HG03097 (cell line): ENCODE results near the gene FCN3.
"Not testable (repeated sequence)": the region's sequence is repeated elsewhere in the genome, so short reads cannot be mapped to it uniquely, and the experiment has no call there.

Experiments
- ATAC-seq: cut with Tn5 transposase; IDR thresholded peaks from one replicate; pipeline ENCODE4 v1.9.1; 2021; ENCODE audit not compliant: unreplicated experiment, low FRiP score

FCN3 gene

GRCh38 chr1:27400082-27400962, 25.7 kb upstream of the FCN3 start:
- no peak for ATAC-seq

- ATAC-seq: no peak
Observed at GRCh38 chr1:27399251-27400025, 24.8 kb upstream of the FCN3 start.

- no peak for ATAC-seq
Observed at GRCh38 chr1:27398405-27399149, 24.0 kb upstream of the FCN3 start.

- ATAC-seq: no peak
Observed at GRCh38 chr1:27397749-27398148, 23.1 kb upstream of the FCN3 start.

GRCh38 chr1:27397110-27397509, 22.5 kb upstream of the FCN3 start:
- ATAC-seq: no peak

GRCh38 chr1:27395441-27396195, 21.0 kb upstream of the FCN3 start:
- peak; percentile 39 for ATAC-seq

- ATAC-seq: no peak
Observed at GRCh38 chr1:27394925-27395324, 20.3 kb upstream of the FCN3 start.

- no peak for ATAC-seq
Observed at GRCh38 chr1:27394282-27394658, 19.6 kb upstream of the FCN3 start.

- no peak for ATAC-seq
Observed at GRCh38 chr1:27393641-27394281, 19.1 kb upstream of the FCN3 start.

GRCh38 chr1:27392778-27393635, 18.4 kb upstream of the FCN3 start:
- no peak for ATAC-seq

GRCh38 chr1:27392096-27392777, 17.6 kb upstream of the FCN3 start, which contains the start of gene GPR3:
Gene GPR3 (plus strand): TSS chr1:27392622. CDS start chr1:27393799, 1,177 bp downstream.
- peak; percentile 57 for ATAC-seq

- no peak for ATAC-seq
Observed at GRCh38 chr1:27391511-27392095, 17.0 kb upstream of the FCN3 start.

- ATAC-seq: no peak
Observed at GRCh38 chr1:27388337-27389005, 13.8 kb upstream of the FCN3 start.

GRCh38 chr1:27384797-27385196, 10.2 kb upstream of the FCN3 start:
- not testable (repeated sequence) for ATAC-seq

GRCh38 chr1:27383661-27384060, 9.0 kb upstream of the FCN3 start:
- ATAC-seq: no peak

- no peak for ATAC-seq
Observed at GRCh38 chr1:27383039-27383605, 8.5 kb upstream of the FCN3 start, which contains the start of gene CD164L2. Gene CD164L2 (minus strand): TSS chr1:27383333. CDS start chr1:27383239, 94 bp downstream.
